HG02973 (cell line): ENCODE results near the gene SRRM3.
"Not testable (repeated sequence)": the region's sequence is repeated elsewhere in the genome, so short reads cannot be mapped to it uniquely, and the experiment has no call there.

Source experiments
- ATAC-seq: cut with Tn5 transposase; IDR thresholded peaks from one replicate; pipeline ENCODE4 v1.9.1; 2021; ENCODE audit warnings: moderate library complexity; ENCODE audit not compliant: unreplicated experiment

Gene SRRM3

GRCh38 chr7:76261329-76261728, 59.6 kb downstream of the SRRM3 start:
- no peak for ATAC-seq

- no peak for ATAC-seq
Observed at GRCh38 chr7:76261931-76262330, 60.2 kb downstream of the SRRM3 start.

- ATAC-seq, result no peak
Observed at GRCh38 chr7:76262683-76263402, 61.1 kb downstream of the SRRM3 start.

GRCh38 chr7:76265299-76265698, 63.6 kb downstream of the SRRM3 start:
- ATAC-seq, result no peak

GRCh38 chr7:76267107-76267893, 65.6 kb downstream of the SRRM3 start:
- ATAC-seq, result no peak

GRCh38 chr7:76267894-76268183, 66.1 kb downstream of the SRRM3 start:
- no peak for ATAC-seq

GRCh38 chr7:76268376-76268775, 66.7 kb downstream of the SRRM3 start:
- ATAC-seq, result no peak

GRCh38 chr7:76269895-76270294, 68.2 kb downstream of the SRRM3 start:
- no peak for ATAC-seq

- ATAC-seq, result not testable (repeated sequence)
Observed at GRCh38 chr7:76271384-76271783, 69.7 kb downstream of the SRRM3 start.

GRCh38 chr7:76272142-76272541, 70.4 kb downstream of the SRRM3 start:
- no peak for ATAC-seq

GRCh38 chr7:76272851-76273497, 71.3 kb downstream of the SRRM3 start:
- no peak for ATAC-seq

- ATAC-seq, result no peak
Observed at GRCh38 chr7:76273503-76273902, 71.8 kb downstream of the SRRM3 start.

- no peak for ATAC-seq
Observed at GRCh38 chr7:76278540-76278939, 76.8 kb downstream of the SRRM3 start.

- no peak for ATAC-seq
Observed at GRCh38 chr7:76280408-76280807, 78.7 kb downstream of the SRRM3 start.

- no peak for ATAC-seq
Observed at GRCh38 chr7:76281006-76281705, 79.5 kb downstream of the SRRM3 start.

- ATAC-seq, result no peak
Observed at GRCh38 chr7:76281706-76282343, 80.1 kb downstream of the SRRM3 start.

- ATAC-seq, result no peak
Observed at GRCh38 chr7:76282344-76283253, 80.9 kb downstream of the SRRM3 start.

GRCh38 chr7:76283254-76284159, 81.8 kb downstream of the SRRM3 start:
- ATAC-seq, result no peak
